HepG2 (cell line): ENCODE results near the gene GPR162. TPM values are rescaled to one million over a fixed set of nuclear protein-coding genes. Genes with fewer than 3 reads are reported as not detected.

Experiments used
- ATAC-seq: fragments of 200-7000 bp; cut with Tn5 transposase; 3 replicates; pipeline ENCODE4 v1.9.1; 2020; ENCODE audit warnings: mild to moderate bottlenecking, moderate library complexity
- BruUV-seq: library from RNA; stranded (reverse); fragments of 400-500 nt; replicated peaks from 2 replicates; lab custom pipeline; 2021; lab: Mats Ljungman, UMichigan
- CTCF ChIA-PET: fragments of 300-600 bp; formaldehyde crosslinking; extraction: SDS; loops from one replicate; lab custom pipeline; 2021; ENCODE audit warnings: low total read pairs, inconsistent platforms, low intra/inter-chr PET ratio; lab: Yijun Ruan, JAX
- POLR2A ChIA-PET: fragments of 350-600 bp; sonication (Branson Sonifier 250); formaldehyde crosslinking; loops from one replicate; lab custom pipeline; 2020; ENCODE audit warnings: antibody characterized with exemption, inconsistent platforms; lab: Yijun Ruan, JAX
- DNase-seq: peaks from one replicate; pipeline ENCODE4 v3.0.0-alpha.2; 2015; ENCODE audit warnings: low spot score
- FAIRE-seq: peaks from 3 replicates; lab custom pipeline; 2011; peaks lifted over from hg19 to GRCh38; lab: Jason Lieb, UNC
- H2AFZ ChIP-seq: one replicate; pipeline ENCODE4 v1.6.1; 2011; ENCODE audit warnings: low read length, inconsistent platforms
- H3K27ac ChIP-seq: fragments of 300-600 bp; 3 replicates; pipeline ENCODE4 v1.8.0; 2011; ENCODE audit warnings: mixed run types, mild to moderate bottlenecking, mixed read lengths, low read length, inconsistent platforms; ENCODE audit not compliant: insufficient read depth; ENCODE audit errors: extremely low read length
- H3K27me3 ChIP-seq, 2 experiments: fragments of 200-600 bp in 1 of 2; 2 replicates in 1 of 2; 3 replicates in 1 of 2; pipeline versions ENCODE4 v1.6.0 to v1.8.0; 2011; ENCODE audit warnings: low read length in 2 of 2, mild to moderate bottlenecking in 2 of 2, moderate library complexity in 2 of 2, inconsistent platforms in 1 of 2; ENCODE audit not compliant: insufficient read depth in 2 of 2, control insufficient read depth in 1 of 2
- H3K36me3 ChIP-seq, 2 experiments: fragments of 200-600 bp in 1 of 2; replicated peaks in 1 of 2; 2 replicates in 1 of 2; 3 replicates in 1 of 2; pipeline versions ENCODE4 v1.5.1 to v1.8.0; 2011; ENCODE audit warnings: low read length in 2 of 2, inconsistent platforms in 1 of 2; ENCODE audit not compliant: insufficient read depth in 2 of 2, control insufficient read depth in 1 of 2
- H3K4me1 ChIP-seq: 2 replicates; pipeline ENCODE4 v1.5.1; 2012; ENCODE audit warnings: low read length, inconsistent platforms; ENCODE audit not compliant: insufficient read depth
- H3K4me2 ChIP-seq: 2 replicates; pipeline ENCODE4 v1.6.0; 2011; ENCODE audit warnings: low read depth, low read length, inconsistent platforms
- H3K4me3 ChIP-seq, 3 experiments: fragments of 200-600 bp in 1 of 3; sonication (generic), shearing (Covaris generic) in 1 of 3; replicated peaks in 1 of 3; 2 replicates each; pipeline ENCODE4 v1.5.1; 2011 to 2016; ENCODE audit warnings: low read length in 3 of 3, inconsistent platforms in 2 of 3, low read depth in 2 of 3, mild to moderate bottlenecking in 2 of 3, control low read depth in 1 of 3, mixed read lengths in 1 of 3; ENCODE audit not compliant: insufficient read depth in 1 of 3
- H3K79me2 ChIP-seq: one replicate; pipeline ENCODE4 v1.6.1; 2011; ENCODE audit warnings: low read length, inconsistent platforms; ENCODE audit not compliant: insufficient read depth
- H3K9ac ChIP-seq: 2 replicates; pipeline ENCODE4 v1.6.0; 2011; ENCODE audit warnings: mild to moderate bottlenecking, low read depth, low read length, inconsistent platforms; ENCODE audit not compliant: insufficient read depth
- H3K9me3 ChIP-seq: 2 replicates; pipeline ENCODE4 v1.5.1; 2012; ENCODE audit warnings: mild to moderate bottlenecking, low read length
- H4K20me1 ChIP-seq: 2 replicates; pipeline ENCODE4 v1.6.0; 2011; ENCODE audit warnings: inconsistent platforms, mild to moderate bottlenecking, low read length, moderate library complexity; ENCODE audit not compliant: insufficient read depth
- AGO2 ChIP-seq: fragments of 200-400 bp; formaldehyde crosslinking; optimal IDR thresholded peaks from 2 replicates; pipeline ENCODE3; 2017; ENCODE audit warnings: mild to moderate bottlenecking, low read depth, low read length, moderate library complexity
- HNRNPL ChIP-seq: fragments of 200-400 bp; formaldehyde crosslinking; IDR thresholded peaks from 2 replicates; pipeline ENCODE4 v1.6.1; 2017; ENCODE audit warnings: mild to moderate bottlenecking, low read depth, low read length
- NFIC ChIP-seq: IDR thresholded peaks from 2 replicates; pipeline ENCODE4 v1.6.1; 2012; ENCODE audit warnings: mild to moderate bottlenecking, low read length, inconsistent platforms
- RBFOX2 ChIP-seq: fragments of 200-400 bp; formaldehyde crosslinking; IDR thresholded peaks from 2 replicates; pipeline ENCODE4 v1.6.1; 2017; ENCODE audit warnings: low read depth, mild to moderate bottlenecking, low read length
- STAG1 ChIP-seq: sonication (generic); formaldehyde crosslinking; IDR thresholded peaks from 2 replicates; pipeline ENCODE4 v1.4.0; 2020; ENCODE audit warnings: missing genetic modification reagents
- ZNF484 ChIP-seq: sonication (generic); formaldehyde crosslinking; IDR thresholded peaks from 2 replicates; pipeline ENCODE4 v1.5.1; 2020; ENCODE audit warnings: mild to moderate bottlenecking, low read depth, missing genetic modification reagents, borderline replicate concordance
- WGBS: methylation state at CpG from one replicate; pipeline ENCODE4 v1.1.6; 2017; ENCODE audit warnings: low lambda C conversion rate; 5-methylcytosine and 5-hydroxymethylcytosine counted together
- in situ Hi-C: cut with HindIII; loops from 2 replicates; pipeline ENCODE4 v1.10.0; 2017; ENCODE audit warnings: low pct_unique_long_range_greater_than_20kb; ENCODE audit not compliant: extremely low pct_ligation_motif_present
- intact Hi-C: fragments of 100-400 bp; cut with micrococcal nuclease; formaldehyde crosslinking; loops from one replicate; pipeline ENCODE4 v1.10.0; 2022; ENCODE audit not compliant: unreplicated experiment
- polyA plus RNA-seq, 8 experiments: library from polyadenylated mRNA; depleted of rRNA in 3 of 8; stranded (reverse) in 7 of 8; unstranded in 1 of 8; fragments of >200 nt; fragmentation: Illumina TruSeq in 4 of 8; extraction: Trizol in 4 of 8; gene quantifications; 2 replicates each; pipeline versions ENCODE4 v1.2.1 to v1.2.3, GENCODE V29; 2011 to 2016; ENCODE audit warnings: low read depth in 4 of 8, missing spikeins in 1 of 8, mixed read lengths in 1 of 8; ENCODE audit not compliant: insufficient read depth in 1 of 8
- total RNA-seq, 5 experiments: library from RNA; depleted of rRNA; stranded (reverse); fragments of >200 nt; fragmentation: Illumina TruSeq; extraction: Trizol; gene quantifications; 2 replicates each; pipeline ENCODE4 v1.2.3, GENCODE V29; 2016; ENCODE audit warnings: low read depth in 1 of 5

Gene GPR162
- total and polyA plus RNA-seq, 2 of the 13 experiments (the other 11 are each of a cell fraction or from before 2014, with no cell fraction given) = 0.08 TPM; not detected in 1

- ChIA-PET POLR2A (no interaction called here), CTCF (no interaction called here)
- DNase-seq (no peak), FAIRE-seq (no peak), ATAC-seq (peak; percentile 64)
- TF ChIP-seq AGO2 (peak; percentile 46), NFIC (no peak), STAG1 (peak; percentile 28; the same call in 1 of the 2 replicates)
- no peaks in the 10 kb centered on the region for H3K79me2 ChIP-seq
- no peak overlapping the region for H3K9ac ChIP-seq
- intact Hi-C loops = no loop called here
- peaks cover 13 to 24% of the 10 kb centered on the region in 2 experiments for H3K36me3 ChIP-seq
- H3K4me1 ChIP-seq = no peaks in the 10 kb centered on the region
- in situ Hi-C loops = no loop called here
- no TSS peak for BruUV-seq
- H3K4me2 ChIP-seq = no peak overlapping the region
- no peak overlapping the region for H3K4me3 ChIP-seq
- no peaks in the 10 kb centered on the region for H3K9me3 ChIP-seq
- no peak overlapping the region for H2AFZ ChIP-seq
- no peak overlapping the region for H3K27ac ChIP-seq
- 92% methylated on average over 8 of the region's 16 CpGs for WGBS
- no peaks in the 10 kb centered on the region for H3K27me3 ChIP-seq
- H4K20me1 ChIP-seq = no peaks in the 10 kb centered on the region
These were observed 21.7 kb downstream of the GPR162 start for GRCh38 chr12:6843118-6843902.

- intact Hi-C loops = no loop called here
- Histone ChIP-seq H3K9me3 (no peaks in the 10 kb centered on the region), H3K27ac (no peak overlapping the region), H4K20me1 (no peaks in the 10 kb centered on the region), H3K4me3 (no peak overlapping the region), H2AFZ (no peak overlapping the region), H3K4me1 (peaks cover 12% of the 10 kb centered on the region), H3K36me3 (peaks cover 12 to 38% of the 10 kb centered on the region in 2 experiments), H3K4me2 (no peak overlapping the region), H3K9ac (no peak overlapping the region), H3K27me3 (no peaks in the 10 kb centered on the region), H3K79me2 (peaks cover 9% of the 10 kb centered on the region)
- ChIA-PET CTCF (no interaction called here), POLR2A (no interaction called here)
- in situ Hi-C loops = no loop called here
- ATAC-seq (no peak), FAIRE-seq (no peak), DNase-seq (no peak)
- TF ChIP-seq AGO2 (peak; percentile 76), RBFOX2 (0 out of 2 replicates have a peak, but pooled peaks have one; percentile 22), HNRNPL (0 out of 2 replicates have a peak, but pooled peaks have one; percentile 5), ZNF484 (CRISPR knock-in tag) (no peak)
- 91% methylated on average over 8 of the region's 17 CpGs for WGBS
- no TSS peak for BruUV-seq
These were observed 23.8 kb downstream of the GPR162 start for GRCh38 chr12:6845395-6845794.
